AG08396 (cell line): Measurements from ENCODE around the gene LCE1C.
A peak's percentile ranks its signal among the peaks of the same experiment; 100 is the strongest.

Experiments used
- DNase-seq: peaks from one replicate; pipeline ENCODE4 v3.0.0; 2012; ENCODE audit warnings: low spot score, mixed read lengths

Gene LCE1C

DNA sequence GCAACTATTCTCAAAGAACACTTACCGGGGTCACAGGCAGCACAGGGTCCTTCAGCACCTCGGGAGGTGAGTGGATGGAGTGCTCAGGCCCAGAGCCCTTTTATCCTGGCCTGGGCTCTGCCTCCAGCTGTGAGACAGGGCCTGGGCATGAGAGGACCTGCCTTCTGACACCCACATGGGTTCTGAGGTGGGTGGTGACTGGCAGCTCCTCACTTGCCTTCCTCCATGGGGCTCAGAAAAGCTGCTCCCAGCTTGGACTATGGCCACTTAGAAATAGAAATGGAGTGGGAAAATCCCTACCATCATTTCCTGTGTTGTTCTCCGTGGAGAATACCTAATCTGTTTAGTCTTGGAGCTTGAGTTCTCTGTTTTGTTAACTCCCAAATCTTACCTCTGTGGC, at the start of gene LCE1C:
Gene LCE1C (minus strand): TSS at position 76 of the 400 bp plus-strand sequence. CDS start 1,173 bp downstream, outside the sequence.
- DNase-seq = no peak

DNA sequence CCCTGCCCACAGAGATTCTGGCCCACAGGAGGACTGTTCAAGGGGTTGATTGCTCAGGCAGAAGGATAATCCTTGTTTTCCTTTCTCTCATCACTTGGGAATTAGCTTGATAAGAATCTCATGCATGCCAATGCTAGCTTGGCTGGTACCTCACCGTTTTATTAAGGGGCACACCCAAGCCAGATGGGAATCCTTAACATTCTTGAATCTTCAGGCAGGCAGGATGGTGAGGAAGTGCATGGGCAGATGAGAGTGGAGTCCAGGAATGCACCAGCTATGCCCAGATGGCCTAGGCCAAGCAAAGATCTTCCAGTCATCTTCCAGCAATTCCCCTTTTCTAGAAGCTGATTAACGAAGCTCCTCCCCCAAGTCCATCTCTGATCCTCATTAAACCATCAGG, 49.2 kb upstream of the LCE1C start:
- no peak for DNase-seq

DNA sequence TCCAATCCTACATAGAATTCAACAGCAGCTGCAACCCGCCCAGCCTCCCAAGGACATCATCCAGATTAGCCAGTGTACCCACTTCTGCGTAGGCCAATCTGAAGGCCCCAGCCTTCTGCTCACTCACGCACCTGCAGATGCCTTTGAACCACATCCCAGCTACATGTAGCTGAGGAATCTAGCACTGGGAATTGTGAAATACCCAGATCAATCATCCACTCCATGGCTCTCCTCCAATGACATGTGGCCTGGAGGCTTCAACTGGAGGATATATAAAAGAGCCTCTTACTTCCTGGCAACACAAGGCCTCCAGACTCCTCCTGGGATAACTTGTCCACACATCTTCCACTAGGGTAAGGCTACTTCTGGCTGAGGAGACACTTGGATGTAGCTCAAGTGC, 36.1 kb upstream of the LCE1C start, which contains the start of gene LCE6A:
Gene LCE6A (plus strand): TSS at position 301 of the 400 bp plus-strand sequence. CDS start 665 bp downstream, outside the sequence.
- no peak for DNase-seq

DNA sequence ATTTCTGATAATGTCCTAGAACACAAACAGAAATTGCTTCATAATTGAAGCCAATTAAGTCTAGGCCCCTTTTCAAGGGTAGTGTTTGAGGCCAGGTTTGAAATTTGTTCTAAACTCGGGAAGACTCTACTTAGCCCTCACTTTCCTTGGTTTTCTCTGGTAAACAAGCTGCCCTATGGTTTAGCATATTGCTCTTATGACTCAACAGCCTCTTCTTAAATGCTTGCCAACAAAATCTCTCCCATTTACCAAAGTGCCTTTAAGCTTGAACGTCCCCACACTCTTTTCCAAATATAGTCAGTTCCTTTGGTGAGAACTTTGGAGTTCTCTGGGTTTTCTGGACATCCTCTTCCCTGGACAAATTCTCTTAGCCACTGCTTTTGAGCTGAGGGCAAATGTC, 30.4 kb upstream of the LCE1C start:
- DNase-seq = no peak

GRCh38 chr1:152827173-152827572, 20.7 kb upstream of the LCE1C start, which contains the start of gene LCE1A:
TSS of gene LCE1A (plus strand) at chr1:152827473. CDS start at chr1:152827473, 0 bp downstream.
- DNase-seq = no peak

GRCh38 chr1:152824964-152825363, 18.5 kb upstream of the LCE1C start:
- no peak for DNase-seq

DNA sequence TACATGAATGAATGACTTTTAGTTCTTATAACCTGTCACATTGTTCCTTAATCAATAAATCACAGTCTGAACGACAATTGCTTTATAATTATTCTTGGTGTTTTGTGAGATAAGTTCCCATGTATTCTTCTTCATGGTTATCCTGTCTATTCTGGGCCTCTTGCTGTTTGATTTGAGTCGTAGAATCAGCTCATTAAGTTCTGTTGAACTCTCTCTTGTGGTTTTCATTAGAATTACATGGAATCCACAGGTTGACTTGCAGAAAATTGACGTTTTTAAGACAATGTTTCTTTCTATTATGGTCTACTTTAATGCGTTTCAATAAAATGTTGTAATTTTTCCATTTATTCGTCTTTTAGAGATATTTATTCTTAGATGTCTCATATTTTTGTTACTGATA, 16.8 kb upstream of the LCE1C start:
- no peak for DNase-seq

GRCh38 chr1:152817309-152817708, 10.9 kb upstream of the LCE1C start:
- no peak for DNase-seq

- no peak for DNase-seq
Measured at GRCh38 chr1:152811671-152812070, 5.2 kb upstream of the LCE1C start, which contains the start of gene LCE1B. TSS of gene LCE1B (plus strand) at chr1:152811971. CDS start at chr1:152812447, 476 bp downstream.

GRCh38 chr1:152811050-152811449, 4.6 kb upstream of the LCE1C start:
- DNase-seq = no peak

GRCh38 chr1:152801333-152801732, 5.1 kb downstream of the LCE1C start:
- no peak for DNase-seq

DNA sequence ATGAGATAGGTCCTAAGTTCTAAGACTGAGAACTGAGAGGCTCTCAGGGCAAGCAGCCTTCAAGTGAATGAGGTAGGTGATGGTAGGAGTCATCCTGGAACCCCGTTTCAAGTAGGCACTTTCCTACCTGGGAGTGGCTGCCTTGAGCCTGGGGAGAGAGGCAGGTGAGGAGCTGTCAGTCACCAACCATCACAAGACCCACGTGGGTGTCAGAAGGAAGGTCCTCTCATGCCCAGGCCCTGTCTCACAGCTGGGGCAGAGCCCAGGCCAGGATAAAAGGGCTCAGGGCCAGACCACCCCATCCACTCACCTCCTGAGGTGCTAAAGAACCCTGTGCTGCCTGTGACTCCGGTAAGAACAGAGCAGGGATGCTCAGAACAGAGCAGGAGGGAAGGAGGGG, 10.0 kb downstream of the LCE1C start, which contains the start of gene LCE1D:
Gene LCE1D (plus strand): TSS at position 301 of the 400 bp plus-strand sequence. CDS start 1,074 bp downstream, outside the sequence.
- no peak for DNase-seq

GRCh38 chr1:152795686-152796085, 10.8 kb downstream of the LCE1C start:
- DNase-seq = no peak

GRCh38 chr1:152786077-152786476, 20.4 kb downstream of the LCE1C start, which contains the start of gene LCE1E:
TSS of gene LCE1E (plus strand) at chr1:152786257. CDS start at chr1:152787300, 1,043 bp downstream.
- no peak for DNase-seq

DNA sequence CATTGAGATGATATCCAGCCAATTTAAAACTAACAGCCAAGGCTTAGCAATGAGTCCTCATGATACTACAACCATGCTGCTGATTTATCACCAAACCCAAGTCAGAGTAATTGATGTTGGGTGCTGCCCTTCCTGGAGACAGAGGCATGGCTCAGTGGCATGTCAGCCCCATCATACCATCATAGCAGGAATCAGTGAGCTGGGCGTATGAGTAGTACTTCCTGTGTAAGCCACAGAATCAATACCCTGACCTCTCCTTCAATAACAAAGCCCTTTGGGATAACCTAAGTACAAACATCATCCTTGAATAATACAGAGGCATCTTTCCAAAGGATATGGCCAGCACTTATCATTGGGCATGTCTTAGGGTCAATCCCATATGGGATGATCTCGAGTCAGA, 23.4 kb downstream of the LCE1C start:
- DNase-seq = no peak

DNA sequence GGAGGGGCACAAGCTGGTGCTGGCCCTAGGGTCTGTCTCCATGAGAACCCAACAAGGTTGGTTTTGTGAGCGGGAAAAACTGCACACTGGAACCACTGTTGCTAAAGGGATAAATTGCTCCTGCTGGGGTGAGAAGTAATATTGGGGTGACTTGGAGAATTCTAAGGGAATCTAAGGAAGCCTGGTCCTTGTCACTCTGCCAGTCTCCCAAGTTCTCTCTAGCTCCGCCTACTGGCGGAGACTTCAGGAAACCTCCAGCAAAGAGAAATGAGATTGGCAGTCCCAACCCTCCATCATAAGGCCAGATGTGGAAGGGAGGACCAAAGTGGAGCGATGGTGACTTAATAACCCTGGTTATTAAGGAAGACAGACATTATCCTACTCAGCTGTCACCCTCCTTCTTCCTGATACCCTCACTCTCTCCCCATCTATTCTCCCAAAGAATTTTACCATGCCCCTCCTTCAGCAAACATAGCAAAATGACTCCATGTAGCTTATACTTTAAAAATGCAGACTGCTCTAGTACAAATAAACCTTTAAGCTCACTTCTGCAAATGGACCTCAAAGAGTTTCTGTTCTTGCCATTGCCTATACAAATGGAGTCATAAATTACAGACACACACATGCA, 28.8 kb downstream of the LCE1C start:
- DNase-seq = peak; percentile 51

DNA sequence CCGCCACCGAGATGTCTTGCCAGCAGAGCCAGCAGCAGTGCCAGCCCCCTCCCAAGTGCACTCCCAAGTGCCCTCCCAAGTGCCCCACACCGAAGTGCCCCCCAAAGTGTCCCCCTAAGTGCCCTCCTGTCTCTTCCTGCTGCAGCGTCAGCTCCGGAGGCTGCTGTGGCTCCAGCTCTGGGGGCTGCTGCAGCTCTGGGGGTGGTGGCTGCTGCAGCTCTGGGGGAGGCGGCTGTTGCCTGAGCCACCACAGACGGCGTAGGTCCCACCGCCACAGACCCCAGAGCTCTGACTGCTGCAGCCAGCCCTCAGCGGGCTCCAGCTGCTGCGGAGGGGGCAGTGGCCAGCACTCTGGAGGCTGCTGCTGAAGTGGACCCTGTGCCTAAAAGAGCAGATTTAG, 30.1 kb downstream of the LCE1C start:
- no peak for DNase-seq

DNA sequence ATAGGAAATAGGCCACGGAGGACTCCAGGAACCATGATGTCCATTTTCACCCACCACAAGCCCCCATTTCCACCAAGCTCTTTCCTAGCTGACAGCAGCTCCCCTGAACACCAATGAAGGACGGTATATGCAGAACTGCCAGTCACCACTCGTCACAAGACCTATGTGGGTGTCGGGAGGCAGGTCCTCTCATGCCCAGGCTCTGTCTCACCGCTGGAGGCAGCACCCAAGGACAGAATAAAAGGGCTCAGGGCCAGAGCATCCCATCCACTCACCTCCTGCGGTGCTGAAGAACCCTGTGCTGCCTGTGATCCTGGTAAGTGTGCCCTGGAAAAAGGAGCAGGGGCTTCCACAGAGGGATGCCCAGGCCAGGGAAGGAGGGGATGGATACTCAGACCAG, 31.6 kb downstream of the LCE1C start, which contains the start of gene LCE1F:
Gene LCE1F (plus strand): TSS at position 266 of the 400 bp plus-strand sequence. CDS start 1,232 bp downstream, outside the sequence.
- DNase-seq = no peak

DNA sequence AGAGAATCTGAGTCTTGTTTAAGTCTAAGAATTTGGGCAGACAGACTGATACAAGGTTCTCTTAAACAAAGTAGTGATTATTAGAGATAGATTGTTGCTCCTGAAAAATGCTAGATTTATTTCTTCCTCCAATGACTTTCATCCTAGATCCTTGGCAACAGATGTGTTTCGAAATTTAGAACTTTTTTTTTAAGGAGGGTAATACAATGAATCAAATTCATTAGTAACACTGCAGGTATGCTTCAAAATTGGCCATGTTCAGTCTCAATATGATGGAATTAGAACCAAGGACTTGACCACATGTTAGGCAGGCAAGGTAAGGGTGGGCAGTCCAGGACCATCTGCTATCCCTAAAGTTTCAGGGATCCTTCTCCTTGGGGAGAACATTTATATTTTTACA, 36.0 kb downstream of the LCE1C start:
- no peak for DNase-seq

DNA sequence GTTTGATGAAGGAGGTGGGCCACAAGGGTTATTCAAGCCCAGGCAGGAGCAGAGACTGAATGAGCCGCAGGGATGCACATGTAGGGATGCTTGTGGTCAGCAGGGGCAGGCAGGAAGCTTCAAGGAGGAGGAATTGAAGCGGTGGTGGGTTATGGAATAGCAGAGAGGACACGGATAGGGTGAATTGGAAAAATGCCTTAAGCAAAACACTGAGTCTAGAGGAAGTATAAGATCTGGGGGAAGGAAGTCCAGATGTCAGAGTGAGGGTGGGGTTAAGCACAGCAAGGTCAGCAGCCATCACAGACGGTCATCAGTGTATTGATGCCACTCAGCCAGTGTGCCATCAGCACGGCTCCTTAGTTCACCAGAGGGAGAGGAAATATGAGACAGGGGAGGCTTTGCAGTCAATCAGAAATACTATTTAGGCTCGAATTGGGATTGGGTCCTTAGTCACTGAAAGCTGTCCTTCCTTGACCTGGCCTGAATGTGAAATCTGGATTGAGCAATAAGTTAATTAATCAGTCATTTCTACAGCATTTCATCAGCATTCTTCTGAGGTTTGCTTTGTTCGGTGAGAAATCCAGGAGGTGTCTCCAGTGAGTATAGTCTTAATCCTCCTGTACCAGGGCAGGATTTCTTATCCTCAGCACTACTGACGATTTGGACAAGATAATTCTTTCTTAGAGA, 37.5 kb downstream of the LCE1C start:
- DNase-seq = no peak

DNA sequence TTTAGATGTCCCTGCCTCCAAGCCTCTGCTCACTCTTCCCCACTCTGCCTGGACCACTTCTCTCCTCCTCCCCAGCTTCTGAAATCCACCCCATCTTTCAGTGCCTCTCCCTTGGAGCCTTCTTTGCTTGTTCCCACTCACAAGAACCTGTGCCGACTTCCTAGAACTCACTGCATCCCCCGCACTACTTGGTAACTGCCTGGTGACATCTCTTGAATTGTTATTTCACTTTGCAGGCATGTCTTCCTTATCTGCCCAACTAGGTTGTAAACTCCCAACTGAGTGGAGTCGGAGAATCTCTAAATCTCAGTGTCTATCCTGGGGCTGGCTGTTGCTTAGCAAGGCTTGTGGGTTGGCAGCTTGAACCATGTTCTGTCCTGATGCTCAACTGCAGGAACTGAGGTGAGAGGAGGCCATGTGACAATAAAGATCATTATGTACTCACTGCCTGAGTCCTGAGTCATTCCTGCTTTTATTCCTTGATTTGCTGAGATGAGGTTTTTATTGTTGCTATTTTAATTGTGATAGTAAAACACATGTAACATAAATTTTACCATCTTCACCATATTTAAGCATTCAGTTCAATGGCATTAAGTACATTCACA, 44.7 kb downstream of the LCE1C start:
- DNase-seq = no peak

- no peak for DNase-seq
Measured at GRCh38 chr1:152760551-152761190, 45.8 kb downstream of the LCE1C start.
